Hepatocyte (in vitro differentiated cells): ENCODE results near the gene TRMT13. TPM values are rescaled to one million over a fixed set of nuclear protein-coding genes. Genes with fewer than 3 reads are reported as not detected.
A peak's percentile ranks its signal among the peaks of the same experiment; 100 is the strongest.

Experiments
- DNase-seq: peaks from one replicate; pipeline ENCODE4 v3.0.0-alpha.2; 2016; ENCODE audit warnings: low spot score
- H2AFZ ChIP-seq: fragments of 200-600 bp; sonication (generic); 2 replicates; pipeline ENCODE4 v1.6.0; 2016; ENCODE audit warnings: antibody characterized with exemption, mild to moderate bottlenecking
- H3K27ac ChIP-seq: fragments of 200-600 bp; sonication (generic); 2 replicates; pipeline ENCODE4 v1.5.1; 2016; ENCODE audit warnings: mild to moderate bottlenecking
- H3K27me3 ChIP-seq: fragments of 200-600 bp; sonication (generic); 2 replicates; pipeline ENCODE4 v1.6.1; 2016
- H3K36me3 ChIP-seq: fragments of 200-600 bp; sonication (generic); replicated peaks from 2 replicates; pipeline ENCODE4 v1.5.1; 2016; ENCODE audit warnings: low read depth; ENCODE audit not compliant: insufficient read depth
- H3K4me1 ChIP-seq: fragments of 200-600 bp; sonication (generic); 2 replicates; pipeline ENCODE4 v1.5.1; 2016; ENCODE audit warnings: mild to moderate bottlenecking, moderate library complexity; ENCODE audit not compliant: insufficient read depth
- H3K4me2 ChIP-seq: fragments of 200-600 bp; sonication (generic); 2 replicates; pipeline ENCODE4 v1.6.0; 2016
- H3K4me3 ChIP-seq: fragments of 200-600 bp; sonication (generic); 2 replicates; pipeline ENCODE4 v1.5.1; 2016; ENCODE audit warnings: mild to moderate bottlenecking
- H3K79me2 ChIP-seq: fragments of 200-600 bp; sonication (generic); 2 replicates; pipeline ENCODE4 v1.6.0; 2017; ENCODE audit warnings: mild to moderate bottlenecking
- H3K9me2 ChIP-seq: fragments of 200-600 bp; sonication (generic); replicated peaks from 2 replicates; pipeline ENCODE4 v1.6.0; 2017; ENCODE audit warnings: mild to moderate bottlenecking; ENCODE audit not compliant: insufficient read depth
- H3K9me3 ChIP-seq: fragments of 200-600 bp; sonication (generic); 2 replicates; pipeline ENCODE4 v1.5.1; 2016; ENCODE audit warnings: low read depth, mild to moderate bottlenecking
- H4K20me1 ChIP-seq: fragments of 200-600 bp; sonication (generic); 2 replicates; pipeline ENCODE4 v1.6.0; 2016; ENCODE audit warnings: mild to moderate bottlenecking; ENCODE audit not compliant: insufficient read depth, poor library complexity, severe bottlenecking
- EZH2 ChIP-seq: fragments of 200-600 bp; sonication (generic); IDR thresholded peaks from 2 replicates; pipeline ENCODE4 v1.6.1; 2016; ENCODE audit warnings: antibody characterized with exemption, mild to moderate bottlenecking, borderline replicate concordance
- EZH2phosphoT487 ChIP-seq: fragments of 200-600 bp; sonication (generic); IDR thresholded peaks from one replicate; pipeline ENCODE4 v1.6.1; 2018; ENCODE audit warnings: antibody characterized with exemption, mild to moderate bottlenecking, low read depth, moderate library complexity; ENCODE audit not compliant: unreplicated experiment, severe bottlenecking
- WGBS: methylation state at CpG from one replicate; pipeline ENCODE4 v1.1.6; 2016; ENCODE audit warnings: low lambda C conversion rate; ENCODE audit errors: missing lambda C conversion rate; 5-methylcytosine and 5-hydroxymethylcytosine counted together
- polyA plus RNA-seq: library from polyadenylated mRNA; unstranded; fragments of >200 nt; fragmentation: Nextera tagmentation; extraction: Ambion mirVana; gene quantifications from 2 replicates; pipeline ENCODE4 v1.2.1, GENCODE V29; 2016
- total RNA-seq: library from RNA; depleted of rRNA; stranded (reverse); fragments of >200 nt; gene quantifications from 2 replicates; pipeline ENCODE4 v1.2.3, GENCODE V29; 2014
- TF ChIP-seq, protein P1 (sequence below): fragments of 200-600 bp; sonication (generic); IDR thresholded peaks from 2 replicates; pipeline ENCODE4 v1.5.1; 2016; ENCODE audit warnings: antibody characterized with exemption, mild to moderate bottlenecking; ENCODE audit not compliant: poor library complexity

Gene TRMT13, protein sequence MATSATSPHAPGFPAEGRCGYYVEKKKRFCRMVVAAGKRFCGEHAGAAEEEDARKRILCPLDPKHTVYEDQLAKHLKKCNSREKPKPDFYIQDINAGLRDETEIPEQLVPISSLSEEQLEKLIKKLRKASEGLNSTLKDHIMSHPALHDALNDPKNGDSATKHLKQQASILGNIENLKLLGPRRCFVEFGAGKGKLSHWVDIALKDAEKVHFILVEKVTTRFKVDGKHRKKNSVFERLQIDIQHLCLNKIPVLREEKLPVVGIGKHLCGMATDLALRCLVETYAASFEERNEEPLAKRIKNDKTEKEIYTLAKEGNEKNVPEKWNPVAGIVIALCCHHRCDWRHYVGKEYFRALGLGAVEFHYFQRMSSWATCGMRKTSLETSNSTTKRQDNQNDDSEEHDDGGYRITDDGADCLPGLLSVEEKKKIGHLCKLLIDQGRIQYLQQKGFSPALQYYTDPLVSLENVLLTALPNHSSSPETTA
- total RNA-seq (13.7 and 18.8 TPM in 2 replicates), polyA plus RNA-seq (8.9 and 9.6 TPM in 2 replicates)

DNA sequence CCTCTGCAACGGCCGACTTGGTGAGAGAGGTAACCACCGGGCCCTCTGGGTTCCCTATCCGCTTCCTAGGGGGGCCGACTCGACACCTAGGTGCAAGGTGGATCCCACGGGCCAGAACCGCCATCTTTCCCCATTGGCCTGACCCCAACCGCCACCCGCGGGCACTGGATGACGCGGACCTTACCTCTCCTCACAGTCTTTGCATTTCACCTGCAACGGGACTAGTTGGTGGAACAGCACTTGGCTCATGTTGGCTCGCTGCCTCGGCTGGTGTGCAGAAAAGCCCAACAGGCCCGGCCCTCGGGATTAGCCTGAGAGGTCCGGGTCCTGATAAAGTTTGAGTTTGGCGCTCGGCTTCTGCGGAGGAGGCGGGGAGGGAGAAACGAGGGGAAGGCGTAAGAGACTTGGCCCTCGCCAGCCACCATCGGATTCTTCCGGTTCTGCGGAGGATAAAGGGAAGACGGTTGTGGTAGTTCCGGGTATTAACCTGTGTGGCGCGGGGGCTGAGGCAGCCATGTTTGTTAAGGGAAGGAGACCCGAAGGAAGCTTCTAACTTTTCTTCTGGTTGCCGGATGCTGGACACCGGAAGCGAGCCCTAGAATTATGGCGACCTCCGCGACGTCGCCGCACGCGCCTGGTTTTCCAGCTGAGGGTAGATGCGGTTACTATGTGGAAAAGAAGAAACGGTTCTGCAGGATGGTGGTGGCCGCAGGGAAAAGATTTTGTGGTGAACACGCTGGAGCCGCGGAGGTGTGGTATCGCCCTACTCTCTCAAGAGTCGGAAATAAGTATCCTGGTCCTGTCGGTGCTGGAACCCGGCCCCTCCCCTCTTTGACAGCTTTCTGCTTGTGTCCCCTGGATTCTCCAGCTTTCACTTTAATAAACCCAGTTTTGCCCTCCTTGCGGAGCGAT lies at the start of gene TRMT13, which contains the start of gene SASS6:
Gene TRMT13, plus strand, starts transcription at position 598 of the 912 bp plus-strand sequence. Its CDS starts 6 bp downstream, at position 604.
Gene SASS6, minus strand, starts transcription at position 365 of the 912 bp plus-strand sequence. Its CDS starts 116 bp downstream, at position 249.
- no peaks in the 10 kb centered on the region for H3K9me3 ChIP-seq
- no peaks in the 10 kb centered on the region for H3K36me3 ChIP-seq
- TF ChIP-seq, protein P1, sequence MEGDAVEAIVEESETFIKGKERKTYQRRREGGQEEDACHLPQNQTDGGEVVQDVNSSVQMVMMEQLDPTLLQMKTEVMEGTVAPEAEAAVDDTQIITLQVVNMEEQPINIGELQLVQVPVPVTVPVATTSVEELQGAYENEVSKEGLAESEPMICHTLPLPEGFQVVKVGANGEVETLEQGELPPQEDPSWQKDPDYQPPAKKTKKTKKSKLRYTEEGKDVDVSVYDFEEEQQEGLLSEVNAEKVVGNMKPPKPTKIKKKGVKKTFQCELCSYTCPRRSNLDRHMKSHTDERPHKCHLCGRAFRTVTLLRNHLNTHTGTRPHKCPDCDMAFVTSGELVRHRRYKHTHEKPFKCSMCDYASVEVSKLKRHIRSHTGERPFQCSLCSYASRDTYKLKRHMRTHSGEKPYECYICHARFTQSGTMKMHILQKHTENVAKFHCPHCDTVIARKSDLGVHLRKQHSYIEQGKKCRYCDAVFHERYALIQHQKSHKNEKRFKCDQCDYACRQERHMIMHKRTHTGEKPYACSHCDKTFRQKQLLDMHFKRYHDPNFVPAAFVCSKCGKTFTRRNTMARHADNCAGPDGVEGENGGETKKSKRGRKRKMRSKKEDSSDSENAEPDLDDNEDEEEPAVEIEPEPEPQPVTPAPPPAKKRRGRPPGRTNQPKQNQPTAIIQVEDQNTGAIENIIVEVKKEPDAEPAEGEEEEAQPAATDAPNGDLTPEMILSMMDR = no peak
- TF ChIP-seq EZH2phosphoT487 (no peak), EZH2 (no peak)
- H3K4me1 ChIP-seq = peaks cover 10% of the 10 kb centered on the region
- peak within 1 kb of the TSS; percentile 90 for H3K4me2 ChIP-seq
- peaks cover 52% of the 10 kb centered on the region for H3K79me2 ChIP-seq
- H4K20me1 ChIP-seq = no peaks in the 10 kb centered on the region
- no peaks in the 10 kb centered on the region for H3K27me3 ChIP-seq
- peak within 1 kb of the TSS; percentile 72 for H3K4me3 ChIP-seq
- WGBS = 2% methylated on average over 57 of the region's 57 CpGs
- peak; percentile 97 for DNase-seq
- H3K9me2 ChIP-seq = no peaks in the 10 kb centered on the region
- H3K27ac ChIP-seq = peak within 1 kb of the TSS; percentile 79
- peak within 1 kb of the TSS; percentile 75 for H2AFZ ChIP-seq

DNA sequence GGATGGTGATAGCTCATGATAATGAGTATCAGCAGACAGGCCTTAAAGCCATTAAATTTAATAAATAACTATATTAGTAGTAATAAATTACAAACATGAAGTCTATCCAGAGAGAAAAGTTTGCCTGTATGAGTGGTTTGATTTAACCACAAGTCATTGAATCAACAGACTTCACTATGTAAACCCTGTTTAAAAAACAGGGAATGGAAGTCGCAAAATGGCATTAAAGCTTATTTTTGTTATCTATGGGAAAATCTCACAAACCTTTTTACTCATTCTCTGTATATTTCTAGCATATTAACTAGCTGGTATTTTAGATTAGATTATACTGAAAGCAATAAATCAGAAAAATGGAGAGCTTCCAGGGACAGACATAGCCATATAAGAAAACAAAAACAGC lies 45.6 kb upstream of the TRMT13 start:
- no peaks in the 10 kb centered on the region for H3K9me3 ChIP-seq
- H3K9me2 ChIP-seq = no peaks in the 10 kb centered on the region
- no peak overlapping the region for H2AFZ ChIP-seq
- H3K36me3 ChIP-seq = no peaks in the 10 kb centered on the region
- H3K27ac ChIP-seq = no peak overlapping the region
- no peak overlapping the region for H3K4me2 ChIP-seq
- H3K4me3 ChIP-seq = no peak overlapping the region
- H4K20me1 ChIP-seq = no peaks in the 10 kb centered on the region
- H3K4me1 ChIP-seq = no peaks in the 10 kb centered on the region
- 73% methylated on average over 1 of the region's 1 CpG for WGBS
- no peaks in the 10 kb centered on the region for H3K27me3 ChIP-seq
- DNase-seq = no peak
- no peaks in the 10 kb centered on the region for H3K79me2 ChIP-seq
- TF ChIP-seq, protein P1 = no peak
- no peak for TF ChIP-seq EZH2phosphoT487
- TF ChIP-seq EZH2 = no peak

DNA sequence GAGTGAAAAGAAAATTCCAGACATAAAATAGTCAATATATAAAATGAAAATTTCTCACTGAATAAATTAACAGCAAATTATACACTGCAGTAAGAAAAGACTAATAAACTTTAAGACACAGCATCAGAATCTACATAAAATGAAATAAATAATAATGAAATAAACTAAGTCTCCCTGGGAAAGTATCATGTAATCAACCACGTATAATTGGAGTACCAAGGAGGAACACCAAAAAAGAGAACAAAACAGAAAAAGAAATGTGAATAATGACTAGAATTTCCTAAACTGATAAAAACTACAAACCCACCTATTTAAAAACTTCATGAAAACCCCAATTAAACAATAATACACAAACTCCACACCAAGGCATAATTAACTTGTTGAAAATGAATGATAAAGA lies 43.9 kb upstream of the TRMT13 start:
- no peak overlapping the region for H2AFZ ChIP-seq
- no peaks in the 10 kb centered on the region for H3K36me3 ChIP-seq
- no peaks in the 10 kb centered on the region for H3K79me2 ChIP-seq
- H3K9me2 ChIP-seq = no peaks in the 10 kb centered on the region
- 89% methylated on average over 1 of the region's 1 CpG for WGBS
- no peaks in the 10 kb centered on the region for H3K4me1 ChIP-seq
- no peak overlapping the region for H3K27ac ChIP-seq
- H3K9me3 ChIP-seq = no peaks in the 10 kb centered on the region
- H4K20me1 ChIP-seq = no peaks in the 10 kb centered on the region
- H3K4me3 ChIP-seq = no peak overlapping the region
- no peak overlapping the region for H3K4me2 ChIP-seq
- TF ChIP-seq EZH2 (no peak), EZH2phosphoT487 (no peak)
- TF ChIP-seq, protein P1 = no peak
- H3K27me3 ChIP-seq = no peaks in the 10 kb centered on the region
- DNase-seq = no peak
